ENCODE measurements around the gene LSM3. TPM values are rescaled to one million over a fixed set of nuclear protein-coding genes. Genes with fewer than 3 reads are reported as not detected.

Gene LSM3
- total and polyA plus RNA-seq, 7 donors = 11.1 to 20.2 (median 14.1) TPM

DNA sequence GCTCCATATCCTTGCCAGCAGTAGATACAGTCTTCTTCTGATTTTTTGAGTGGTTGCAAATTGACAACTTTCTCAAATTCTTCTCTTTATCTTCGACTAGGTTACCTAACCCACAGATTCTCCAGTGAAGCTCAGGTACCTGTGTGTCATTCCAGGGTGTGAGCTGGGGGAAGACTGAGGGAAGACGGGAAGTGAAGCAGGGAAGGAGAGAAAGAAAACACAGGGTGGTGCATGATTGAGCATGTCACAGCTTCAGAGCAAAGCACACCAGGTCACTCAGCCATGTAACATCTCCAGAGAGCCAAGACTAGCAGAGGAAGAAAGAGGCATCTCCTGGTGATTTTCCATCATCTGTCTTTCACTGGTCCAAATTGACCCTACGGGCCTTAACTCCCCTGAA is 67.2 kb downstream of the LSM3 start:
- WGBS, 3 donors = 61 to 87% (median 86%) methylated on average over 3 of the region's 3 CpGs

DNA sequence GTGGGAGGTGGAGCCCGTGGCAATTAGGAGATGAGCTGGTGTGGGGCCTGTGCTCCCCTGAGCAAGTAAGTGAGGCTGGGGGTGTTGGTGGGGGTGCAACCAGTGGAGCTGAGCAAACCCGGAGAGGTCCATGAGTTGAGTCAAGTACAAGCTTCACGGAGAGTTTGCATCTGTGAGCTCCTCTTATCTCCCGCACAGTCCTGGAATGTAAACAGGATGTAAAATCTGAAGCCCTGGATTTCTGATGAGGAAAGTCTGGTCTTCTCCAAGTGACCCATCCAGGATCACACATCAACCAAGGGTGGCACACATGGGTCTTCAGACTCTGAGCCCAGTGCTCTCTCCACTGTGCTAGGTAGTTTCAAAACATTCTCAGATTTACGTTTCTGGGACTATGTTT is 67.8 kb downstream of the LSM3 start:
- Histone ChIP-seq H3K36me3 (ENCODE audit: insufficient read depth in 1 of 2, low read depth in 1 of 2) (no peaks in the 10 kb centered on the region), H3K9me3 (no peaks in the 10 kb centered on the region), H3K27ac (no peak overlapping the region), H3K27me3 (ENCODE audit: insufficient read depth in 3 of 3, low read length in 2 of 3) (no peaks in the 10 kb centered on the region), H3K4me3 (no peak overlapping the region), H3K4me1 (no peaks in the 10 kb centered on the region)
- intact Hi-C loops (cut with DNase I) = loop anchor here in 1 of 2 donors (5.0 kb wide), 1 partner anchor 34 kb away; no protein-coding TSS in a partner anchor
- TF ChIP-seq, protein P1, sequence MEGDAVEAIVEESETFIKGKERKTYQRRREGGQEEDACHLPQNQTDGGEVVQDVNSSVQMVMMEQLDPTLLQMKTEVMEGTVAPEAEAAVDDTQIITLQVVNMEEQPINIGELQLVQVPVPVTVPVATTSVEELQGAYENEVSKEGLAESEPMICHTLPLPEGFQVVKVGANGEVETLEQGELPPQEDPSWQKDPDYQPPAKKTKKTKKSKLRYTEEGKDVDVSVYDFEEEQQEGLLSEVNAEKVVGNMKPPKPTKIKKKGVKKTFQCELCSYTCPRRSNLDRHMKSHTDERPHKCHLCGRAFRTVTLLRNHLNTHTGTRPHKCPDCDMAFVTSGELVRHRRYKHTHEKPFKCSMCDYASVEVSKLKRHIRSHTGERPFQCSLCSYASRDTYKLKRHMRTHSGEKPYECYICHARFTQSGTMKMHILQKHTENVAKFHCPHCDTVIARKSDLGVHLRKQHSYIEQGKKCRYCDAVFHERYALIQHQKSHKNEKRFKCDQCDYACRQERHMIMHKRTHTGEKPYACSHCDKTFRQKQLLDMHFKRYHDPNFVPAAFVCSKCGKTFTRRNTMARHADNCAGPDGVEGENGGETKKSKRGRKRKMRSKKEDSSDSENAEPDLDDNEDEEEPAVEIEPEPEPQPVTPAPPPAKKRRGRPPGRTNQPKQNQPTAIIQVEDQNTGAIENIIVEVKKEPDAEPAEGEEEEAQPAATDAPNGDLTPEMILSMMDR (IDR thresholded peaks at IDR 0.05) = no peak
- DNase-seq (no peak), ATAC-seq (no peak)
- 89 to 91% (median 89%) methylated on average over 5 of the region's 5 CpGs for WGBS, 3 donors

More for the DNA sequence above, 67.2 kb downstream of the LSM3 start:
- Histone ChIP-seq H3K27me3 (ENCODE audit: insufficient read depth in 3 of 3, low read length in 2 of 3) (no peaks in the 10 kb centered on the region), H3K36me3 (ENCODE audit: insufficient read depth in 1 of 2, low read depth in 1 of 2) (no peaks in the 10 kb centered on the region), H3K4me3 (no peak overlapping the region), H3K4me1 (no peaks in the 10 kb centered on the region), H3K9me3 (no peaks in the 10 kb centered on the region), H3K27ac (no peak overlapping the region)
- intact Hi-C loops (cut with DNase I) = loop anchor here in 1 of 2 donors (5.0 kb wide), 1 partner anchor 34 kb away; no protein-coding TSS in a partner anchor
- ATAC-seq (no peak), DNase-seq (no peak)
- TF ChIP-seq, protein P1 (IDR thresholded peaks at IDR 0.05) = no peak

DNA sequence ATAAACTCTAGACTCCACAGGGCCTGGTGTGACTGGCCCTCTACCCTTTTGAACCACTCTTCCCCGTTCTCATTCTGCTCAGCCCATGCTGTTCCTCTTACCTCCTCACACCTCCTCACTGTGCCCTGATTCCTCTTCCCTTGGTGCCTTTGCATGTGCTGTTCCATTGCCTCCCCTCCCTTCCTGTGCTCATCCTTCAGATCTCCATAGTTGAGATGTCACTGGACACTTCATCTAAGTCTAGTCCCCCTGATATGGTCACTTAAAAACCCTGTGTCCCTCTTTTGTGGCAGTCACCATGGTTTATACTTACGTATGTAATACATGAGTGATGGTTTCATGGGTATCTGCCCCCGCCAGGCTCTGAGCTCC is 69.8 kb downstream of the LSM3 start:
- H3K27ac ChIP-seq = no peak overlapping the region

DNA sequence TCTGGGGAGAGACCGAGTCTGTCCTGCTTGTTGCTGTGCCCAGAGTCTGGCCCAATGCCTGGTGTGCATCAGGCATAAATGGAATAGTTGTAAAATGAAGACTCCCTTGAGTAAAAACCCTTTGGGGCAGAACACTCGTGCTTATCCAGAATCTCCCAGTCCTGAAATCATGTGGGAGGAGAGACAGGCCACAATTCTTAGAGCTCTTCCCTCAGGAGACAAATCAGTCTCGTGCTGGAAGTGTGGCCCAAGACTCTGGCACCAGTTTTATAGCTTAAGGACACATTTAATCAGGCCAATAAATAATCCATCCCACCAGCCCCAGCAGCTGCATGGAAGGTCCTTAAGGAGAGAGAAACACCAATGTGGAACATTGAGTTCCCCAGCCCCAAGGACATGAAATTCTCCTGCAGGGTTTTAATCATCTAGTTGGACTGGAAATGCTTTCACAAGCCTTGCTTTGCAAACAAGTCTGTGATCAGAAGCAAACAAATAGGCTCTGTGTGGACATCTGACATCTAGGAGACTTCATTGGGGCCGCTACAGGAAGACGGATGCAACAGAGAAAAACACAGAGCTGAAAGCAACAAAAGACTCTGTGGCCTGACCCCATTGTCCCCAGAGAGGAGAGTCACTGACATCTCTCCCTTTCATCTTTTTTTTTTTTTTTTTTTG is 70.4 kb downstream of the LSM3 start:
- Histone ChIP-seq H3K4me3 (no peak overlapping the region), H3K36me3 (ENCODE audit: insufficient read depth in 1 of 2, low read depth in 1 of 2) (no peaks in the 10 kb centered on the region), H3K27me3 (ENCODE audit: insufficient read depth in 3 of 3, low read length in 2 of 3) (peaks cover 0 to 2% (median 0%) of the 10 kb centered on the region in 3 donors), H3K27ac (no peak overlapping the region), H3K4me1 (no peaks in the 10 kb centered on the region), H3K9me3 (no peaks in the 10 kb centered on the region)
- DNase-seq (peak in 1 of 2 donors; percentile 71), ATAC-seq (peak in 3 of 4 donors; percentile 31 to 73 (median 53))
- TF ChIP-seq, protein P1 (IDR thresholded peaks at IDR 0.05) = no peak
- intact Hi-C loops (cut with DNase I) = loop anchor here in 1 of 2 donors (5.0 kb wide), 1 partner anchor 37 kb away; no protein-coding TSS in a partner anchor
- WGBS, 3 donors = 41 to 63% (median 41%) methylated on average over 5 of the region's 5 CpGs

More for the DNA sequence above, 69.8 kb downstream of the LSM3 start:
- no peaks in the 10 kb centered on the region for H3K36me3 ChIP-seq (ENCODE audit: insufficient read depth in 1 of 2, low read depth in 1 of 2)
- H3K27me3 ChIP-seq (ENCODE audit: insufficient read depth in 3 of 3, low read length in 2 of 3) = peaks cover 0 to 2% (median 0%) of the 10 kb centered on the region in 3 donors
- H3K9me3 ChIP-seq = no peaks in the 10 kb centered on the region
- WGBS, 3 donors = 78 to 83% (median 82%) methylated on average over 3 of the region's 3 CpGs
- ATAC-seq = no peak
- no peak for DNase-seq
- intact Hi-C loops (cut with DNase I) = loop anchor here in 1 of 2 donors (5.0 kb wide), 1 partner anchor 36 kb away; no protein-coding TSS in a partner anchor
- H3K4me1 ChIP-seq = no peaks in the 10 kb centered on the region
- TF ChIP-seq, protein P1 (IDR thresholded peaks at IDR 0.05) = no peak
- H3K4me3 ChIP-seq = no peak overlapping the region

Other genes with a start within 250 kb of the LSM3 start
- 10 to 100 TPM; 18.5 to 26.8 (median 19.5) TPM for gene CHCHD4, start 53.9 kb upstream of the LSM3 start, total RNA-seq
- gene CHCHD4, start 53.9 kb upstream of the LSM3 start, polyA plus RNA-seq = 10 to 100 TPM; 29.5 to 55.4 (median 38.0) TPM
- 100 to 1,000 TPM in 1 of 4 donors, 10 to 100 TPM in 3; 28.2 to 107 (median 34.2) TPM for gene TMEM43, start 53.8 kb upstream of the LSM3 start, total RNA-seq
- 10 to 100 TPM; 41.5 to 79.0 (median 48.5) TPM for gene TMEM43, start 53.8 kb upstream of the LSM3 start, polyA plus RNA-seq
- gene XPC, start 216 bp upstream of the LSM3 start, total RNA-seq = 10 to 100 TPM; 15.1 to 19.5 (median 16.8) TPM
- gene XPC, start 216 bp upstream of the LSM3 start, polyA plus RNA-seq = 1 to 10 TPM; 5.3 to 8.4 (median 6.2) TPM
- gene SLC6A6, start 223.8 kb downstream of the LSM3 start, total RNA-seq = 100 to 1,000 TPM in 1 of 4 donors, 10 to 100 TPM in 3; 10.3 to 104 (median 34.7) TPM
- 10 to 100 TPM; 12.6 to 76.1 (median 52.8) TPM for gene SLC6A6, start 223.8 kb downstream of the LSM3 start, polyA plus RNA-seq